Endothelial cell of umbilical vein (primary cell): Measurements from ENCODE around the gene MSH4.

Source experiments
- POLR2A ChIP-seq: IDR thresholded peaks from 2 replicates; pipeline ENCODE4 v1.6.1; 2012; ENCODE audit warnings: low read depth, mild to moderate bottlenecking, control low read depth, low read length
- TF ChIP-seq, protein P1 (sequence below), 2 donors: IDR thresholded peaks; 1 replicate in 1 of 2; 2 replicates in 1 of 2; pipeline ENCODE4 v1.5.1; 2011; ENCODE audit warnings: low read length in 2 of 2, mild to moderate bottlenecking in 2 of 2, moderate library complexity in 2 of 2, control low read depth in 1 of 2, inconsistent platforms in 1 of 2, low read depth in 1 of 2; ENCODE audit not compliant: insufficient read depth in 1 of 2; ENCODE audit errors: extremely low read depth in 1 of 2

- no peak for TF ChIP-seq POLR2A
- TF ChIP-seq, protein P1, sequence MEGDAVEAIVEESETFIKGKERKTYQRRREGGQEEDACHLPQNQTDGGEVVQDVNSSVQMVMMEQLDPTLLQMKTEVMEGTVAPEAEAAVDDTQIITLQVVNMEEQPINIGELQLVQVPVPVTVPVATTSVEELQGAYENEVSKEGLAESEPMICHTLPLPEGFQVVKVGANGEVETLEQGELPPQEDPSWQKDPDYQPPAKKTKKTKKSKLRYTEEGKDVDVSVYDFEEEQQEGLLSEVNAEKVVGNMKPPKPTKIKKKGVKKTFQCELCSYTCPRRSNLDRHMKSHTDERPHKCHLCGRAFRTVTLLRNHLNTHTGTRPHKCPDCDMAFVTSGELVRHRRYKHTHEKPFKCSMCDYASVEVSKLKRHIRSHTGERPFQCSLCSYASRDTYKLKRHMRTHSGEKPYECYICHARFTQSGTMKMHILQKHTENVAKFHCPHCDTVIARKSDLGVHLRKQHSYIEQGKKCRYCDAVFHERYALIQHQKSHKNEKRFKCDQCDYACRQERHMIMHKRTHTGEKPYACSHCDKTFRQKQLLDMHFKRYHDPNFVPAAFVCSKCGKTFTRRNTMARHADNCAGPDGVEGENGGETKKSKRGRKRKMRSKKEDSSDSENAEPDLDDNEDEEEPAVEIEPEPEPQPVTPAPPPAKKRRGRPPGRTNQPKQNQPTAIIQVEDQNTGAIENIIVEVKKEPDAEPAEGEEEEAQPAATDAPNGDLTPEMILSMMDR (IDR thresholded peaks at IDR 0.05; ENCODE audit: extremely low read depth in 1 of 2, insufficient read depth in 1 of 2, low read depth in 1 of 2, low read length in 2 of 2) = no peak
Observed at GRCh38 chr1:75812065-75812464, 15.4 kb downstream of the MSH4 start.
